DOHH2 (cell line): ENCODE results near the gene POLR3K.
A peak's percentile ranks its signal among the peaks of the same experiment; 100 is the strongest.

Experiments
- H3F3A ChIP-seq: fragments of 200-600 bp; sonication (generic), shearing (Covaris generic); 2 replicates; pipeline ENCODE4 v1.6.0; 2016; ENCODE audit warnings: antibody characterized with exemption, mild to moderate bottlenecking; ENCODE audit not compliant: control insufficient read depth, insufficient read depth
- H3K27ac ChIP-seq: fragments of 200-600 bp; sonication (generic); 2 replicates; pipeline ENCODE4 v1.5.1; 2014; ENCODE audit warnings: low read depth, mild to moderate bottlenecking, low read length, moderate library complexity
- H3K27me3 ChIP-seq: fragments of 200-600 bp; sonication (generic); 2 replicates; pipeline ENCODE4 v1.6.1; 2014; ENCODE audit warnings: mild to moderate bottlenecking, low read length, mixed read lengths; ENCODE audit not compliant: control insufficient read depth
- H3K36me3 ChIP-seq: fragments of 200-600 bp; sonication (generic); 2 replicates; pipeline ENCODE4 v1.6.1; 2014; ENCODE audit warnings: mild to moderate bottlenecking, low read length, moderate library complexity, mixed read lengths; ENCODE audit not compliant: control insufficient read depth
- H3K4me1 ChIP-seq: fragments of 200-600 bp; sonication (generic); 2 replicates; pipeline ENCODE4 v1.6.1; 2014; ENCODE audit warnings: mild to moderate bottlenecking, low read length, mixed read lengths; ENCODE audit not compliant: control insufficient read depth
- H3K4me2 ChIP-seq: fragments of 200-600 bp; sonication (generic); 2 replicates; pipeline ENCODE4 v1.6.0; 2014; ENCODE audit warnings: mild to moderate bottlenecking, low read length, moderate library complexity
- H3K4me3 ChIP-seq: fragments of 200-600 bp; sonication (generic); 2 replicates; pipeline ENCODE4 v1.5.1; 2014; ENCODE audit warnings: mild to moderate bottlenecking, low read length, mixed read lengths
- H3K79me2 ChIP-seq: fragments of 200-600 bp; sonication (generic); 2 replicates; pipeline ENCODE4 v1.6.1; 2014; ENCODE audit warnings: mild to moderate bottlenecking, low read length, mixed read lengths; ENCODE audit not compliant: control insufficient read depth
- H3K9me2 ChIP-seq: fragments of 200-600 bp; sonication (generic); replicated peaks from 2 replicates; pipeline ENCODE4 v1.6.1; 2014; ENCODE audit warnings: mild to moderate bottlenecking, low read length, mixed read lengths; ENCODE audit not compliant: control insufficient read depth
- H3K9me3 ChIP-seq: fragments of 200-600 bp; sonication (generic); 2 replicates; pipeline ENCODE4 v1.6.1; 2014; ENCODE audit warnings: antibody characterized with exemption, low read length, mixed read lengths; ENCODE audit not compliant: control insufficient read depth, insufficient read depth
- H4K20me1 ChIP-seq: fragments of 200-600 bp; sonication (generic); 2 replicates; pipeline ENCODE4 v1.6.0; 2014; ENCODE audit warnings: low read depth, mild to moderate bottlenecking, antibody characterized with exemption, low read length, moderate library complexity; ENCODE audit not compliant: control insufficient read depth, insufficient read depth
- CTCF ChIP-seq: fragments of 200-600 bp; sonication (generic); IDR thresholded peaks from one replicate; pipeline ENCODE4 v1.5.1; 2014; ENCODE audit warnings: antibody characterized with exemption, mild to moderate bottlenecking, low read depth, low read length; ENCODE audit not compliant: poor library complexity, severe bottlenecking
- EZH2phosphoT487 ChIP-seq: fragments of 200-600 bp; sonication (generic); IDR thresholded peaks from 2 replicates; pipeline ENCODE4 v1.6.1; 2017; ENCODE audit warnings: borderline replicate concordance, mild to moderate bottlenecking, antibody characterized with exemption, low read length, moderate library complexity, mixed read lengths

The POLR3K gene

GRCh38 chr16:78444-79150 lies 25.2 kb upstream of the POLR3K start:
- Histone ChIP-seq H3K9me2 (no peaks in the 10 kb centered on the region), H3K79me2 (peaks cover 7% of the 10 kb centered on the region), H3K27ac (0 out of 2 replicates have a peak overlapping the region, but pooled peaks have one; percentile 13), H3K9me3 (no peaks in the 10 kb centered on the region), H3F3A (no peaks in the 10 kb centered on the region), H4K20me1 (no peaks in the 10 kb centered on the region), H3K4me2 (peak overlapping the region; percentile 83), H3K4me1 (peaks cover 23% of the 10 kb centered on the region), H3K4me3 (peak overlapping the region; percentile 75), H3K36me3 (peaks cover 9% of the 10 kb centered on the region; the same call in 1 of the 2 replicates), H3K27me3 (peaks cover 8% of the 10 kb centered on the region)
- TF ChIP-seq EZH2phosphoT487, result no peak

- peak within 1 kb of the TSS; percentile 75 for H3K4me3 ChIP-seq
- H3K9me3 ChIP-seq, result no peaks in the 10 kb centered on the region
- H3K79me2 ChIP-seq, result peaks cover 7% of the 10 kb centered on the region
- H3K4me1 ChIP-seq, result peaks cover 23% of the 10 kb centered on the region
- peak within 1 kb of the TSS; percentile 41 for H3K27ac ChIP-seq
- peaks cover 15% of the 10 kb centered on the region for H3K27me3 ChIP-seq
- H4K20me1 ChIP-seq, result no peaks in the 10 kb centered on the region
- peak within 1 kb of the TSS; percentile 83 for H3K4me2 ChIP-seq
- no peaks in the 10 kb centered on the region for H3F3A ChIP-seq
- TF ChIP-seq EZH2phosphoT487 (no peak), CTCF (no peak)
- no peaks in the 10 kb centered on the region for H3K9me2 ChIP-seq
- H3K36me3 ChIP-seq, result peaks cover 9% of the 10 kb centered on the region; the same call in 1 of the 2 replicates
Observed at GRCh38 chr16:77807-78443, 24.5 kb upstream of the POLR3K start, which contains the start of gene MPG. MPG (plus strand) TSS chr16:78225; CDS start chr16:78310, 85 bp downstream.

GRCh38 chr16:77273-77806 lies 23.9 kb upstream of the POLR3K start:
- no peak for TF ChIP-seq CTCF
- no peak for TF ChIP-seq EZH2phosphoT487
- Histone ChIP-seq H3K4me1 (peaks cover 23% of the 10 kb centered on the region), H3K9me3 (no peaks in the 10 kb centered on the region), H4K20me1 (no peaks in the 10 kb centered on the region), H3K27me3 (peaks cover 19% of the 10 kb centered on the region), H3K9me2 (no peaks in the 10 kb centered on the region), H3K4me3 (peak overlapping the region; percentile 75), H3F3A (no peaks in the 10 kb centered on the region), H3K79me2 (peaks cover 7% of the 10 kb centered on the region), H3K4me2 (peak overlapping the region; percentile 83), H3K27ac (peak overlapping the region; percentile 41), H3K36me3 (peaks cover 9% of the 10 kb centered on the region; the same call in 1 of the 2 replicates)
